Psoas muscle (tissue), 8 donors: ENCODE data around the gene CIBAR2. TPM values are rescaled to one million over a fixed set of nuclear protein-coding genes. Genes with fewer than 3 reads are reported as not detected.

ENCODE experiments used
- ATAC-seq, 4 donors: fragments of 200-7000 bp; cut with Tn5 transposase; one replicate each; pipeline ENCODE4 v1.9.1; 2020; ENCODE audit warnings: moderate library complexity in 3 of 4, mild to moderate bottlenecking in 2 of 4
- DNase-seq, 2 donors: peaks; one replicate each; pipeline ENCODE4 v3.0.0-alpha.2; 2020
- H3K27ac ChIP-seq: fragments of 200-600 bp; one replicate; pipeline ENCODE4 v1.8.0; 2022
- H3K27me3 ChIP-seq, 3 donors: fragments of 200-600 bp in 1 of 3; one replicate each; pipeline versions ENCODE4 v1.6.1 to v1.8.0; 2013 to 2022; ENCODE audit warnings: low read length in 2 of 3, mild to moderate bottlenecking in 2 of 3, moderate library complexity in 1 of 3; ENCODE audit not compliant: insufficient read depth in 3 of 3
- H3K36me3 ChIP-seq, 2 donors: fragments of 200-600 bp in 1 of 2; one replicate each; pipeline versions ENCODE4 v1.6.1 to v1.8.0; 2013 to 2022; ENCODE audit warnings: low read depth in 1 of 2, mild to moderate bottlenecking in 1 of 2, moderate library complexity in 1 of 2; ENCODE audit not compliant: insufficient read depth in 1 of 2
- H3K4me1 ChIP-seq: fragments of 200-600 bp; one replicate; pipeline ENCODE4 v1.8.0; 2022
- H3K4me3 ChIP-seq: fragments of 200-600 bp; one replicate; pipeline ENCODE4 v1.8.0; 2022; ENCODE audit warnings: mild to moderate bottlenecking
- H3K9me3 ChIP-seq: fragments of 200-600 bp; one replicate; pipeline ENCODE4 v1.8.0; 2022
- CTCF ChIP-seq: fragments of 200-600 bp; IDR thresholded peaks from one replicate; pipeline ENCODE4 v1.8.0; 2022; ENCODE audit warnings: antibody characterized with exemption
- WGBS, 3 donors: extraction: QIAGEN DNeasy Blood & Tissue Kit; methylation state at CpG; one replicate each; pipeline versions ENCODE4 v1.1.6 to v1.1.7; 2013; 5-methylcytosine and 5-hydroxymethylcytosine counted together
- intact Hi-C, 2 donors: fragments of 100-400 bp; cut with DNase I; formaldehyde crosslinking; loops; one replicate each; pipeline versions ENCODE4 v1.11.0 to v1.14.2; 2022
- polyA plus RNA-seq, 3 donors: library from polyadenylated mRNA; stranded (reverse); fragments of 200-250 nt; gene quantifications; one replicate each; pipeline ENCODE4 v1.2.3, GENCODE V29; 2013
- total RNA-seq, 4 donors: library from RNA; stranded (reverse); fragmentation: NEBNext Ultra II Directional in 2 of 4; extraction: Animal tissue kit (Norgen Biotek cat#: 25700) in 2 of 4; gene quantifications; one replicate each; pipeline versions ENCODE4 v1.2.1 to v1.2.4, GENCODE V29; 2021 to 2023
- donor health status: healthy with polysubstance abuse.
- donor health status: DM: no; HTN: no; CAD: no; lungs with moderate emphysema.
- donor health status: Bipolar disorder and iron deficiency.
- donor health status: healthy.
- donor health status: DM: yes; HTN: yes; CAD: no.
- donor health status: DM: no; HTN: no; CAD: no.
- donor health status: DM: no; HTN: no; CAD: no.
- donor health status: DM: yes; HTN: yes; CAD: no.

Gene CIBAR2
- total and polyA plus RNA-seq, 7 donors: 0.36 TPM; not detected in 6

GRCh38 chr16:85077039-85077438, 35.2 kb downstream of the CIBAR2 start:
- H3K27me3 ChIP-seq: peaks cover 0 to 2% (median 0%) of the 10 kb centered on the region in 3 donors
- H3K27ac ChIP-seq: no peak overlapping the region
- no peak for ATAC-seq
- H3K4me3 ChIP-seq: no peak overlapping the region
- DNase-seq: no peak
- H3K36me3 ChIP-seq: peaks cover 0 to 47% of the 10 kb centered on the region in 2 donors
- TF ChIP-seq CTCF: no peak
- intact Hi-C loops: loop anchor here in 1 of 2 donors (5.0 kb wide), 1 partner anchor 45 kb away; no protein-coding TSS in a partner anchor
- WGBS, 3 donors: 79 to 87% (median 80%) methylated on average over 9 to 10 of the region's 10 CpGs
- no peaks in the 10 kb centered on the region for H3K9me3 ChIP-seq
- peaks cover 13% of the 10 kb centered on the region for H3K4me1 ChIP-seq

- TF ChIP-seq CTCF: no peak
- intact Hi-C loops: loop anchor here in 1 of 2 donors (5.0 kb wide), 1 partner anchor 43 kb away; no protein-coding TSS in a partner anchor
- DNase-seq: no peak
- no peak for ATAC-seq
- Histone ChIP-seq H3K36me3 (peaks cover 0 to 43% of the 10 kb centered on the region in 2 donors), H3K9me3 (no peaks in the 10 kb centered on the region), H3K4me1 (peaks cover 13% of the 10 kb centered on the region), H3K4me3 (no peak overlapping the region), H3K27me3 (peaks cover 0 to 2% (median 0%) of the 10 kb centered on the region in 3 donors), H3K27ac (no peak overlapping the region)
- 90 to 96% (median 94%) methylated on average over 16 of the region's 16 CpGs for WGBS, 3 donors
These were observed 36.9 kb downstream of the CIBAR2 start for GRCh38 chr16:85075236-85075924.

GRCh38 chr16:85074225-85074914, 37.9 kb downstream of the CIBAR2 start:
- 90 to 93% (median 92%) methylated on average over 6 of the region's 6 CpGs for WGBS, 3 donors
- H3K27me3 ChIP-seq: peaks cover 0 to 2% (median 0%) of the 10 kb centered on the region in 3 donors
- H3K27ac ChIP-seq: no peak overlapping the region
- no peak for TF ChIP-seq CTCF
- H3K9me3 ChIP-seq: no peaks in the 10 kb centered on the region
- ATAC-seq: no peak
- no peak for DNase-seq
- intact Hi-C loops: loop anchor here in 1 of 2 donors (5.0 kb wide), 1 partner anchor 47 kb away; the partner anchor contains the start of gene KIAA0513
- no peak overlapping the region for H3K4me3 ChIP-seq
- H3K4me1 ChIP-seq: peaks cover 13% of the 10 kb centered on the region
- peaks cover 0 to 49% of the 10 kb centered on the region in 2 donors for H3K36me3 ChIP-seq

GRCh38 chr16:85072947-85073346, 39.3 kb downstream of the CIBAR2 start:
- H3K4me3 ChIP-seq: no peak overlapping the region
- WGBS, 3 donors: 21 to 33% (median 23%) methylated on average over 13 of the region's 13 CpGs
- no peak for TF ChIP-seq CTCF
- no peaks in the 10 kb centered on the region for H3K9me3 ChIP-seq
- peak; percentile 87 to 99 (median 98) for ATAC-seq
- H3K27me3 ChIP-seq: no peaks in the 10 kb centered on the region
- DNase-seq: peak; percentile 72 to 88
- H3K27ac ChIP-seq: peak overlapping the region; percentile 7
- intact Hi-C loops: loop anchor here in 1 of 2 donors (5.0 kb wide), 1 partner anchor 46 kb away; the partner anchor contains the start of gene KIAA0513
- H3K36me3 ChIP-seq: peaks cover 0 to 45% of the 10 kb centered on the region in 2 donors
- peaks cover 13% of the 10 kb centered on the region for H3K4me1 ChIP-seq
